Measurements from ENCODE around the gene TASP1.

- TF ChIP-seq SMC3 (conservative IDR thresholded peaks at IDR 0.05; ENCODE audit: poor library complexity) (no peak), EZH2 (IDR thresholded peaks at IDR 0.05; ENCODE audit: borderline replicate concordance, insufficient read depth, low read length, poor library complexity, severe bottlenecking) (no peak), CTCF (IDR thresholded peaks at IDR 0.05; ENCODE audit: poor library complexity, severe bottlenecking) (no peak), RAD21 (conservative IDR thresholded peaks at IDR 0.05) (no peak), EP300 (conservative IDR thresholded peaks at IDR 0.05; ENCODE audit: poor library complexity, severe bottlenecking) (no peak), POLR2AphosphoS5 (IDR thresholded peaks at IDR 0.05) (no peak)
Observed at GRCh38 chr20:13639150-13639497, 392 bp upstream of the TASP1 start.

Data from neural cell (in vitro differentiated cells).